BJ (cell line): ENCODE measurements around the gene TMEM205. TPM values are rescaled to one million over a fixed set of nuclear protein-coding genes. Genes with fewer than 3 reads are reported as not detected.

Source experiments
- CTCF ChIA-PET: fragments of 350-600 bp; formaldehyde crosslinking; extraction: SDS; loops from one replicate; lab custom pipeline; 2021; ENCODE audit warnings: antibody characterized with exemption, inconsistent platforms; lab: Yijun Ruan, JAX
- POLR2A ChIA-PET: fragments of 300-600 bp; sonication (Branson Sonifier 250); formaldehyde crosslinking; extraction: SDS; loops from one replicate; lab custom pipeline; 2021; ENCODE audit warnings: antibody characterized with exemption; lab: Charles Lee
- DNase-seq: peaks from one replicate; pipeline ENCODE4 v3.0.0-alpha.2; 2011; ENCODE audit warnings: low read depth
- H3K27me3 ChIP-seq: 2 replicates; pipeline ENCODE4 v1.6.0; 2011; ENCODE audit warnings: low read length; ENCODE audit not compliant: control insufficient read depth, insufficient read depth
- H3K36me3 ChIP-seq: 2 replicates; pipeline ENCODE4 v1.5.1; 2011; ENCODE audit warnings: low read length; ENCODE audit not compliant: control insufficient read depth, insufficient read depth
- H3K4me3 ChIP-seq: 2 replicates; pipeline ENCODE4 v1.5.1; 2011; ENCODE audit warnings: low read depth, mild to moderate bottlenecking, control low read depth, low read length
- polyA plus RNA-seq: library from polyadenylated mRNA; depleted of rRNA; stranded (reverse); fragments of >200 nt; gene quantifications from 2 replicates; pipeline ENCODE4 v1.2.3, GENCODE V29; 2011; rRNA removed
- TF ChIP-seq, protein P1 (sequence below): IDR thresholded peaks from 2 replicates; pipeline ENCODE4 v1.5.1; 2011; ENCODE audit warnings: low read depth, mild to moderate bottlenecking, control low read depth, inconsistent platforms, low read length, moderate library complexity; ENCODE audit not compliant: insufficient read depth

TMEM205 gene
- polyA plus RNA-seq, 1 experiment = 107 TPM

DNA sequence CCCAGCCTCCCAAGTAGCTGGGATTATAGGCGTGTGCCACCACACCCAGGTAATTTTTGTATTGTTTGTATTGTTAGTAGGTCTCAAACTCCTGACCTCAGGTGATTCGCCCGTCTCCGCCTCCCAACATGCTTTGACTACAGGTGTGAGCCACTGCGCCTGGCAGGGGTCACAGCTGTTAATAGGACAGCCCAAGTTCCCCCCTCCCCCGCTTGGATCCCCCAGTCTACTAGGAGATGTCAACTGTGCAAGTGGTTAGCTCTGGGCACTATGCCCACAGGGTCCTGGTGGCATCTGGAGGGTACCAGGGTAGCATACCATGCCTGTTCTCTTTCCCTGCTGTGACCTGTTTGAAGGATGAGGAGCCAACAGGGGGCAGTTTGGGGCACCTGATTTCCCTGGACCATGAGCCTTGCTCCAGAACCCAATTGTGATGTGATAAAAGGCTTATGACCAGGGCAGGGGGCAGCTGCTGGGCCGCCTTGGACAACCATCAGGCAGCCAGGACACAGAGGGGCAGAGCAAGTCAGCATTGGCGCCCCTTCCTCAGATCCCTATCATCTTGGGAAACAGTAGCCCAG, 50.3 kb downstream of the TMEM205 start, which contains the start of gene TSPAN16:
TSS of gene TSPAN16 (plus strand) at position 496 of the 581 bp plus-strand sequence. CDS start 138 bp downstream, outside the sequence.
- TF ChIP-seq, protein P1, sequence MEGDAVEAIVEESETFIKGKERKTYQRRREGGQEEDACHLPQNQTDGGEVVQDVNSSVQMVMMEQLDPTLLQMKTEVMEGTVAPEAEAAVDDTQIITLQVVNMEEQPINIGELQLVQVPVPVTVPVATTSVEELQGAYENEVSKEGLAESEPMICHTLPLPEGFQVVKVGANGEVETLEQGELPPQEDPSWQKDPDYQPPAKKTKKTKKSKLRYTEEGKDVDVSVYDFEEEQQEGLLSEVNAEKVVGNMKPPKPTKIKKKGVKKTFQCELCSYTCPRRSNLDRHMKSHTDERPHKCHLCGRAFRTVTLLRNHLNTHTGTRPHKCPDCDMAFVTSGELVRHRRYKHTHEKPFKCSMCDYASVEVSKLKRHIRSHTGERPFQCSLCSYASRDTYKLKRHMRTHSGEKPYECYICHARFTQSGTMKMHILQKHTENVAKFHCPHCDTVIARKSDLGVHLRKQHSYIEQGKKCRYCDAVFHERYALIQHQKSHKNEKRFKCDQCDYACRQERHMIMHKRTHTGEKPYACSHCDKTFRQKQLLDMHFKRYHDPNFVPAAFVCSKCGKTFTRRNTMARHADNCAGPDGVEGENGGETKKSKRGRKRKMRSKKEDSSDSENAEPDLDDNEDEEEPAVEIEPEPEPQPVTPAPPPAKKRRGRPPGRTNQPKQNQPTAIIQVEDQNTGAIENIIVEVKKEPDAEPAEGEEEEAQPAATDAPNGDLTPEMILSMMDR = 0 out of 2 replicates have a peak, but pooled peaks have one; percentile 8

DNA sequence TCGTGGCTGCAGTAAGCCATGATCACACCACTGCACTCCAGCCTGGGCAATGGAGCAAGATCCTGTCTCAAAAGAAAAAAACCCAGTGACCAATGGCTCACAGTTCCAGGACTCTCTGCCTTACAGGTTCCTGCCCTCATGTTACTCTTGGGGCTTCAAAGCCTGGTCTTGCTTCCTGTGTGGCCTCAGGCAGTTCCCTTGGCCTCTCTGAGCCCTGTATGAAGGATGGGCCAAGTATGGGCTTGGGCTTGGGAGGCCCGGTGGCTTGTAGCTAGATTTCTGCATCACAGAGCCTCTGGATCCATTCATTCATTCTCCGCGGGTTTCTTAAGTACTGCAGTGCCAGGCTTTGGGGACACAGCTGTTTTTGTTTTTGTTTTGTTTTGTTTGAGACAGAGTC, 50.9 kb downstream of the TMEM205 start:
- TF ChIP-seq, protein P1 = no peak
- POLR2A ChIA-PET = no interaction called here
- H3K27me3 ChIP-seq = peaks cover 3% of the 10 kb centered on the region
- H3K4me3 ChIP-seq = no peak overlapping the region
- no peak for DNase-seq
- CTCF ChIA-PET = interaction anchor here (1.0 to 2.4 kb wide), 3 partner anchors 79 to 187 kb away, joined by 3 to 19 read pairs (median 6); partner anchors contain the start of gene SWSAP1
- no peaks in the 10 kb centered on the region for H3K36me3 ChIP-seq

More for the DNA sequence above, 50.3 kb downstream of the TMEM205 start, which contains the start of gene TSPAN16:
- no peak for DNase-seq
- ChIA-PET POLR2A (no interaction called here), CTCF (interaction anchor here (0.8 to 2.4 kb wide), 5 partner anchors 9 to 187 kb away, joined by 3 to 19 read pairs (median 6); partner anchors contain the start of gene SWSAP1)
- peaks cover 7% of the 10 kb centered on the region for H3K27me3 ChIP-seq
- no peaks in the 10 kb centered on the region for H3K36me3 ChIP-seq
- no peak within 1 kb of the TSS for H3K4me3 ChIP-seq

DNA sequence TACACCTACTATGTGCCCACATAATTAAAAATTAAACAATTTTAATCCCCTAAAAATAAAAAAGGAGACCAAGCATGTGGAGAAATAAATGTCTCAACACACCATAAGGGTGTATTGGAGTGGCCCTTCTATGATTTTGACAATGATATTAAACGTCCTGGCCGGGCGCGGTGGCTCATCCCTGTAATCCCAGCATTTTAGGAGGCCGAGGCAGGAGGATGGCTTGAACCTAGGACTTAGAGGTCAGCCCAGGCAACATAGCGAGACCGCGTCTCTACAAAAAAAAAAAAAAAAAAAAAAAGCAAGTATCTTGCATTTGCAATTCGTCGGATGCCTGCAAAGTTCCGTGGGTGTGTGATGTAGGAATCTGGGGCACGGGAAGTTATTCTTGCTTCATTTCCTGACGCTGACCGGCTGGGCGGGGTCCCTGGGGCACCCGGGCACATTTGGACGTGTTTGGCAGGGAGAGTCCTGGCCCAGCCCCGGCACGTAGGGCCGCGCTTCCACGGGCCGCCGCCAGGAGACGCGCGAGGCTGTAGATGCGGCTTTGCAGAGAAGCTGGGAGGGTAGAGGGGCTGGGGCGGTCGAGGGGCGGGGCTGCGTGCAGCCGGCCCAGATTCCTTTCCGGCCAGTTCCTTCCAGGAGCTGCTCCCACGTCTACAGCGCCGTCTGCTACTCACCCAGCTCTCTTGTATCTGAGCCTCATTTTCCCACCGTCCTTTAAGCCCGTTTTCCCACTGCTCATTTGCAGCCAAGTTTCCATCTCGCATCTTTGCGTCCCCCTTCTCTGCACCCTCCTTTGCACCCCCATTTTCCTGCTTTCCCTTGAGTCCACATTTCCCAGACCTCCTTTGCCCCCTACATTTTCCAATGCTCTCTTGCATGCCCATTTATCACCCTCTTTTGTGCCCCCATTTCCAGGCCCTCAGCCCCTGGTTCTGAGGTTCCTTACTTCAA, 52.4 kb downstream of the TMEM205 start:
- peak; percentile 54 for DNase-seq
- ChIA-PET CTCF (interaction anchor here (0.6 to 2.4 kb wide), 28 partner anchors 9 to 297 kb away, joined by 3 to 20 read pairs (median 4); partner anchors contain the start of genes CCDC159, ELAVL3, ODAD3 and PRKCSH), POLR2A (interaction anchor here (0.7 kb wide), 1 partner anchor 52 kb away, joined by 12 read pairs; the partner anchor contains the start of genes CCDC159 and TMEM205)

More for the DNA sequence above, 52.4 kb downstream of the TMEM205 start:
- H3K36me3 ChIP-seq = no peaks in the 10 kb centered on the region
- peak overlapping the region; percentile 28 for H3K4me3 ChIP-seq
- TF ChIP-seq, protein P1 = peak; percentile 100
- H3K27me3 ChIP-seq = 0 out of 2 replicates have a peak, but pooled peaks cover 1% of the 10 kb centered on the region

Other genes with a start within 250 kb of the TMEM205 start
- gene SPC24, start 190.5 kb downstream of the TMEM205 start, polyA plus RNA-seq = 17.9 and 18.9 TPM in 2 replicates
- 113 and 176 TPM in 2 replicates for gene KANK2, start 148.7 kb downstream of the TMEM205 start, polyA plus RNA-seq
- not detected in 2 replicates for gene ANGPTL8, start 106.6 kb downstream of the TMEM205 start, polyA plus RNA-seq
- 9.1 and 15.2 TPM in 2 replicates for gene DOCK6, start 83.7 kb downstream of the TMEM205 start, polyA plus RNA-seq
- gene TSPAN16, start 50.1 kb downstream of the TMEM205 start, polyA plus RNA-seq = not detected in 2 replicates
- 9.7 and 12.0 TPM in 2 replicates for gene RAB3D, start 6.6 kb downstream of the TMEM205 start, polyA plus RNA-seq
- gene CCDC159, start 251 bp upstream of the TMEM205 start, polyA plus RNA-seq = 16.3 and 21.4 TPM in 2 replicates
- 19.2 and 30.5 TPM in 2 replicates for gene PLPPR2, start 9.2 kb upstream of the TMEM205 start, polyA plus RNA-seq
- 1.0 TPM in 2 replicates for gene SWSAP1, start 28.4 kb upstream of the TMEM205 start, polyA plus RNA-seq
- 3.8 and 5.9 TPM in 2 replicates for gene EPOR, start 38.0 kb upstream of the TMEM205 start, polyA plus RNA-seq
- 1.4 and 2.3 TPM in 2 replicates for gene RGL3, start 73.0 kb upstream of the TMEM205 start, polyA plus RNA-seq
- 0.16 and 0.38 TPM in 2 replicates for gene ODAD3, start 88.9 kb upstream of the TMEM205 start, polyA plus RNA-seq
- gene PRKCSH, start 89.4 kb upstream of the TMEM205 start, polyA plus RNA-seq = 137 and 348 TPM in 2 replicates
- not detected in 2 replicates for gene ELAVL3, start 134.8 kb upstream of the TMEM205 start, polyA plus RNA-seq
- 3.1 and 4.6 TPM in 2 replicates for gene ZNF653, start 159.6 kb upstream of the TMEM205 start, polyA plus RNA-seq
- gene ECSIT, start 182.9 kb upstream of the TMEM205 start, polyA plus RNA-seq = 30.9 and 45.2 TPM in 2 replicates
- 227 and 267 TPM in 2 replicates for gene CNN1, start 192.6 kb upstream of the TMEM205 start, polyA plus RNA-seq
- 70.7 and 83.9 TPM in 2 replicates for gene ELOF1, start 213.0 kb upstream of the TMEM205 start, polyA plus RNA-seq
- 2.0 and 2.6 TPM in 2 replicates for gene ACP5, start 231.4 kb upstream of the TMEM205 start, polyA plus RNA-seq